ENCODE measurements around the gene SART1.

Gene SART1

DNA sequence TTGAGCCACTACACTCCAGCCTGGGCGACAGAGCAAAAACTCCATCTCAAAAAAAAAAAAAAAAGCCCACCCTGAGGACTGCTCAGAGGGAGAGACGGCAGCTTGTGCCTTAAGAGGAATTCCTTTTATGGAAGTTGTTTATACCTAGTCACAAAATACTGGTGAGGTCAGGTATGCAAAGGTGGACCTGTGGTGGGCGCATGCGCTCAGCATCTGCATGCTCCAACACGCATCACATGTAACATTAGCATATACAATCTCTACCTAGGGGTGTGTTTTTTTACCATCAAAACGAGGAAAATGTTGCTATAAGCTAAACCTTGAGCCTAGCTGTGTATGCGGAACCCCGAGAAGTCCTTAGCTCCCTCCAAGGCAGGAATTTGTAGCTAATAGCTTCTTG lies 6.8 kb upstream of the SART1 start:
- Histone ChIP-seq H3K9ac (ENCODE audit: insufficient read length, low read depth) (no peak overlapping the region), H3K9me3 (ENCODE audit: insufficient read depth, low read length) (no peaks in the 10 kb centered on the region), H3K4me1 (ENCODE audit: insufficient read depth, insufficient read length) (peaks cover 11% of the 10 kb centered on the region), H3K36me3 (ENCODE audit: insufficient read depth, insufficient read length, low read length) (no peaks in the 10 kb centered on the region), H3K27me3 (ENCODE audit: insufficient read depth, insufficient read length) (no peaks in the 10 kb centered on the region), H3K4me3 (ENCODE audit: insufficient read length, low read depth) (no peak overlapping the region)
- no peak for DNase-seq (ENCODE audit: low read depth, low spot score)
- TF ChIP-seq SUZ12 (IDR thresholded peaks at IDR 0.05; ENCODE audit: extremely low read depth, insufficient read depth, insufficient read length) (no peak), ZNF274 (IDR thresholded peaks at IDR 0.05; ENCODE audit: low read depth, low read length) (no peak), YY1 (IDR thresholded peaks at IDR 0.05; ENCODE audit: insufficient read depth, insufficient read length) (no peak)

- Histone ChIP-seq H3K9ac (ENCODE audit: insufficient read length, low read depth) (peak overlapping the region; percentile 58), H3K4me1 (ENCODE audit: insufficient read depth, insufficient read length) (peaks cover 10% of the 10 kb centered on the region), H3K36me3 (ENCODE audit: insufficient read depth, insufficient read length, low read length) (no peaks in the 10 kb centered on the region), H3K9me3 (ENCODE audit: insufficient read depth, low read length) (no peaks in the 10 kb centered on the region), H3K27me3 (ENCODE audit: insufficient read depth, insufficient read length) (no peaks in the 10 kb centered on the region), H3K4me3 (ENCODE audit: insufficient read length, low read depth) (no peak overlapping the region)
- DNase-seq (ENCODE audit: low read depth, low spot score), result no peak
- TF ChIP-seq SUZ12 (IDR thresholded peaks at IDR 0.05; ENCODE audit: extremely low read depth, insufficient read depth, insufficient read length) (no peak), YY1 (IDR thresholded peaks at IDR 0.05; ENCODE audit: insufficient read depth, insufficient read length) (no peak)
Measured at GRCh38 chr11:65958291-65958690, 3.2 kb upstream of the SART1 start.

DNA sequence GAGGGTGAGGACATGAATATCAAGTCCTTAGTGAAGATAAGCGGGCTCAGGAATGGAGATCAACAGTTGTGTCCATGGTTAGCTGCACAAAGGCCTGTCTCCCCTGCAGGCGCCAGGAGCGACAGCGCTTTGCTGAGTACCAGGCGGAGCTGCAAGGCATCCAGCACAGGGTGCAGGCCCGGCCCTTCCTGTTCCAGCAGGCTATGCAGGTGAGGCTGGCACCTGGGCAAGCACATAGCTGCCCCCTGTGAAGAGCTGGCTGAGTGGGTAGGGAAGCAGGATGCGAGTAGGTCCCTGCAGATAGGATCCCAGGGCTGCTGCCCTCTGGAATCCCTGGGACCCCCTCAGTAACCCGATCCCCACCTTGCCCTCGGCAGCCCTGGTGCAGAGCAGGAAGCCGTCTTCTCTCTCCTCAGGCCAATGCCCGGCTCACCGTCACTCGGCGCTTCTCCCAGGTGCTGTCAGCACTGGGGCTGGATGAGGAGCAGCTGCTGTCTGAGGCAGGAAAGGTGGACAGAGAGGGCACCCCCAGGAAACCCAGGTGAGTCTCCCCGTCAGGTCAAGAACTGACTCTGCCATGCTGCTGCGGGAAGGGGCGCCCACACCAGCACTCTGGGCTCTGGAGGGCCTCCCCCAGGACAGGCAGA lies 2.6 kb upstream of the SART1 start:
- peaks cover 6% of the 10 kb centered on the region for H3K4me1 ChIP-seq (ENCODE audit: insufficient read depth, insufficient read length)
- TF ChIP-seq YY1 (IDR thresholded peaks at IDR 0.05; ENCODE audit: insufficient read depth, insufficient read length), result no peak
- no peak for TF ChIP-seq ZNF274 (IDR thresholded peaks at IDR 0.05; ENCODE audit: low read depth, low read length)
- TF ChIP-seq SUZ12 (IDR thresholded peaks at IDR 0.05; ENCODE audit: extremely low read depth, insufficient read depth, insufficient read length), result no peak
- H3K36me3 ChIP-seq (ENCODE audit: insufficient read depth, insufficient read length, low read length), result peaks cover 3% of the 10 kb centered on the region
- H3K4me3 ChIP-seq (ENCODE audit: insufficient read length, low read depth), result no peak overlapping the region
- no peak for DNase-seq (ENCODE audit: low read depth, low spot score)
- peak overlapping the region; percentile 58 for H3K9ac ChIP-seq (ENCODE audit: insufficient read length, low read depth)
- H3K9me3 ChIP-seq (ENCODE audit: insufficient read depth, low read length), result no peaks in the 10 kb centered on the region
- H3K27me3 ChIP-seq (ENCODE audit: insufficient read depth, insufficient read length), result no peaks in the 10 kb centered on the region

DNA sequence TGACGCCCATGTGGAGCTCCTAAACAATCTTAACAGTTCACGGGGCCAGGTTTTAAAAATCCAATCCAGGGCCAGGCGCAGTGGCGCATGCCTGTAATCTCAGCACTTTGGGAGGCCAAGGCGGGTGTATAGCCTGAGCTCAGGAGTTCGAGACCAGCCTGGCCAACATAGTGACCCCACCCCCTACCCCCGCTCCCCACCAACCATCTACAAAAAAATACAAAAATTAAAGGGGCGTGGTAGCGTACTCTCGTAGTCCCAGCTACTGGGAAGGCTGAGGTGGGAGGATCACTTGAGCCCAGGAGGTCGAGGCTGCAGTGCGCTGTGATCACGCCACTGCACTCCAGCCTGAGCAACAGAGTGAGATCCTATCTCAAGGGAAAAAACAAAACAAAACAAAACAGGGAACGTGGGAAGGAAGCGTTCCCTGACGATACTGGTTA lies 689 bp upstream of the SART1 start:
- H3K27me3 ChIP-seq (ENCODE audit: insufficient read depth, insufficient read length), result no peaks in the 10 kb centered on the region
- peak overlapping the region; percentile 99 for H3K9ac ChIP-seq (ENCODE audit: insufficient read length, low read depth)
- H3K4me1 ChIP-seq (ENCODE audit: insufficient read depth, insufficient read length), result peaks cover 13% of the 10 kb centered on the region
- TF ChIP-seq SUZ12 (IDR thresholded peaks at IDR 0.05; ENCODE audit: extremely low read depth, insufficient read depth, insufficient read length), result no peak
- no peak for TF ChIP-seq YY1 (IDR thresholded peaks at IDR 0.05; ENCODE audit: insufficient read depth, insufficient read length)
- TF ChIP-seq ZNF274 (IDR thresholded peaks at IDR 0.05; ENCODE audit: low read depth, low read length), result no peak
- peaks cover 22% of the 10 kb centered on the region for H3K36me3 ChIP-seq (ENCODE audit: insufficient read depth, insufficient read length, low read length)
- H3K9me3 ChIP-seq (ENCODE audit: insufficient read depth, low read length), result no peaks in the 10 kb centered on the region
- DNase-seq (ENCODE audit: low read depth, low spot score), result no peak
- H3K4me3 ChIP-seq (ENCODE audit: insufficient read length, low read depth), result peak overlapping the region; percentile 95

GRCh38 chr11:65962141-65962564 lies 619 bp downstream of the SART1 start:
- peak overlapping the region; percentile 95 for H3K4me3 ChIP-seq (ENCODE audit: insufficient read length, low read depth)
- TF ChIP-seq ZNF274 (IDR thresholded peaks at IDR 0.05; ENCODE audit: low read depth, low read length) (no peak), YY1 (IDR thresholded peaks at IDR 0.05; ENCODE audit: insufficient read depth, insufficient read length) (no peak), SUZ12 (IDR thresholded peaks at IDR 0.05; ENCODE audit: extremely low read depth, insufficient read depth, insufficient read length) (no peak)
- peaks cover 35% of the 10 kb centered on the region for H3K36me3 ChIP-seq (ENCODE audit: insufficient read depth, insufficient read length, low read length)
- no peaks in the 10 kb centered on the region for H3K9me3 ChIP-seq (ENCODE audit: insufficient read depth, low read length)
- H3K9ac ChIP-seq (ENCODE audit: insufficient read length, low read depth), result peak overlapping the region; percentile 99
- no peaks in the 10 kb centered on the region for H3K27me3 ChIP-seq (ENCODE audit: insufficient read depth, insufficient read length)
- DNase-seq (ENCODE audit: low read depth, low spot score), result no peak
- H3K4me1 ChIP-seq (ENCODE audit: insufficient read depth, insufficient read length), result peaks cover 14% of the 10 kb centered on the region

DNA sequence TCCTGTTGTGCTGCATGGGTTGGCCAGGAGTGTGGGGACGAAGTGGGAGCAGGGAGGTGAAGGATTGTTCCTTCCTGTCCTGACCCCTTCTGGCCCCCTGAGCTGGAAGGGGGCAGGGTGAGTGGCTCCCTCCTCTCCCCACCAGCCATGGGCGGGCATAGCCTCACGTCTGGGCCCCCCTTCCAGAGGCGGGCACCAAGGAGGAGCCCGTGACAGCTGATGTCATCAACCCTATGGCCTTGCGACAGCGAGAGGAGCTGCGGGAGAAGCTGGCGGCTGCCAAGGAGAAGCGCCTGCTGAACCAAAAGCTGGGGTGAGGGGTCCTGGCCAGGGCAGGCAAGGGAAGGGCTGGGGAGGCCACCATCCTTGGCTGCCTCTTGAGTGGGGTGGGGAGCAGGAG lies 3.4 kb downstream of the SART1 start:
- no peak for TF ChIP-seq ZNF274 (IDR thresholded peaks at IDR 0.05; ENCODE audit: low read depth, low read length)
- TF ChIP-seq SUZ12 (IDR thresholded peaks at IDR 0.05; ENCODE audit: extremely low read depth, insufficient read depth, insufficient read length), result no peak
- TF ChIP-seq YY1 (IDR thresholded peaks at IDR 0.05; ENCODE audit: insufficient read depth, insufficient read length), result no peak
- H3K4me1 ChIP-seq (ENCODE audit: insufficient read depth, insufficient read length), result peaks cover 11% of the 10 kb centered on the region
- H3K27me3 ChIP-seq (ENCODE audit: insufficient read depth, insufficient read length), result no peaks in the 10 kb centered on the region
- peaks cover 62% of the 10 kb centered on the region for H3K36me3 ChIP-seq (ENCODE audit: insufficient read depth, insufficient read length, low read length)
- H3K9ac ChIP-seq (ENCODE audit: insufficient read length, low read depth), result no peak overlapping the region
- no peaks in the 10 kb centered on the region for H3K9me3 ChIP-seq (ENCODE audit: insufficient read depth, low read length)
- no peak for DNase-seq (ENCODE audit: low read depth, low spot score)
- no peak overlapping the region for H3K4me3 ChIP-seq (ENCODE audit: insufficient read length, low read depth)

GRCh38 chr11:65965986-65966762 lies 4.6 kb downstream of the SART1 start:
- TF ChIP-seq SUZ12 (IDR thresholded peaks at IDR 0.05; ENCODE audit: extremely low read depth, insufficient read depth, insufficient read length) (no peak), YY1 (IDR thresholded peaks at IDR 0.05; ENCODE audit: insufficient read depth, insufficient read length) (no peak), ZNF274 (IDR thresholded peaks at IDR 0.05; ENCODE audit: low read depth, low read length) (no peak)
- Histone ChIP-seq H3K36me3 (ENCODE audit: insufficient read depth, insufficient read length, low read length) (peaks cover 68% of the 10 kb centered on the region), H3K4me3 (ENCODE audit: insufficient read length, low read depth) (no peak overlapping the region), H3K27me3 (ENCODE audit: insufficient read depth, insufficient read length) (no peaks in the 10 kb centered on the region), H3K9me3 (ENCODE audit: insufficient read depth, low read length) (no peaks in the 10 kb centered on the region), H3K4me1 (ENCODE audit: insufficient read depth, insufficient read length) (peaks cover 11% of the 10 kb centered on the region), H3K9ac (ENCODE audit: insufficient read length, low read depth) (no peak overlapping the region)
- DNase-seq (ENCODE audit: low read depth, low spot score), result no peak

Measured in NT2/D1 (cell line).